ENCODE data around the gene SYNRG.

Gene SYNRG

DNA sequence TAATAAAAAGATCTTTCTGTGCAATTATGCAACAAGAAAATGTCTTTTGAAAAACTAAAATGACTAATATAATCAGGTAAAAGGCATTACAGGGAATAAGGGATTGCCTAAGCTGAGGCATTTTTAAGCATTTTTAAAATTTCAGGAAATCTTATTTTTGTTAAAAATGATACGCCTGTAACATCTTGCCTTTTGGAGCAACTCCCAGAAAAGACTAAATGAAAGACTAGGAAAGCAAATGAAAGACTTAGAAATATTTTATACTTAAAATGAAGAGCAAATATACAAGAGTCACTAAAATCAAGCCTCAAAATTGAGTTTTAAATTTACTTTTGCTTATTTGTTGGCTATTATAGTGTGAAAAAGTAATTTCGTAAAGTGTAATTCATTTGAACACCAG lies 63.7 kb downstream of the SYNRG start:
- no peaks in the 10 kb centered on the region for H3K27me3 Mint-ChIP-seq
- H3K9me3 Mint-ChIP-seq: no peaks in the 10 kb centered on the region
- peaks cover 11% of the 10 kb centered on the region for H3K4me1 Mint-ChIP-seq

DNA sequence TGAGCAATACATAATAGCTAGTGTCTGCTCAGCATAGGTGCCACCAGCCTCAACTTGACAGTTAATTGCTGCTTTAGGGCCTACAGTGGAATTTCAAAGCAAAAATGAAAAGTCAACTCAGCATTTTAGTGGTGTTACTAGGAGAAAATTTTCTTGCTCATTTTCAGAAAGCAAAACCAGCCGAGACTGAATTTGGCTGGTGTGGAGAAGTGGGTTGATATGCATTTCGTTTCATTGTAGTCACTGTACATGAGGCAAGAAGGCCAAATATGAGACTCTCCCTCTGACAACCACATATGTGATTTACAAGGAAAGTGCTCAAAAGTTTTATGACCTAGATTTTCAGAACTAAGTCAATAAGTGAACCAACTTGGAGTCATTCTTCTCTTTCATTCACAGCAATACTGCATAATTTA lies 65.6 kb downstream of the SYNRG start:
- no peak for ATAC-seq (ENCODE audit: low read depth)
- no peak overlapping the region for H3K4me3 Mint-ChIP-seq
- H3K27me3 Mint-ChIP-seq: no peaks in the 10 kb centered on the region
- no peak overlapping the region for H3K27ac Mint-ChIP-seq
- DNase-seq (ENCODE audit: low spot score in 2 of 2): no peak
- H3K4me1 Mint-ChIP-seq: peaks cover 5% of the 10 kb centered on the region
- peaks cover 16% of the 10 kb centered on the region for H3K36me3 Mint-ChIP-seq
- H3K9me3 Mint-ChIP-seq: no peaks in the 10 kb centered on the region

More for the DNA sequence above, 63.7 kb downstream of the SYNRG start:
- H3K27ac Mint-ChIP-seq: no peak overlapping the region
- no peak for DNase-seq (ENCODE audit: low spot score in 2 of 2)
- no peak overlapping the region for H3K4me3 Mint-ChIP-seq
- H3K36me3 Mint-ChIP-seq: peaks cover 15% of the 10 kb centered on the region
- ATAC-seq (ENCODE audit: low read depth): no peak

DNA sequence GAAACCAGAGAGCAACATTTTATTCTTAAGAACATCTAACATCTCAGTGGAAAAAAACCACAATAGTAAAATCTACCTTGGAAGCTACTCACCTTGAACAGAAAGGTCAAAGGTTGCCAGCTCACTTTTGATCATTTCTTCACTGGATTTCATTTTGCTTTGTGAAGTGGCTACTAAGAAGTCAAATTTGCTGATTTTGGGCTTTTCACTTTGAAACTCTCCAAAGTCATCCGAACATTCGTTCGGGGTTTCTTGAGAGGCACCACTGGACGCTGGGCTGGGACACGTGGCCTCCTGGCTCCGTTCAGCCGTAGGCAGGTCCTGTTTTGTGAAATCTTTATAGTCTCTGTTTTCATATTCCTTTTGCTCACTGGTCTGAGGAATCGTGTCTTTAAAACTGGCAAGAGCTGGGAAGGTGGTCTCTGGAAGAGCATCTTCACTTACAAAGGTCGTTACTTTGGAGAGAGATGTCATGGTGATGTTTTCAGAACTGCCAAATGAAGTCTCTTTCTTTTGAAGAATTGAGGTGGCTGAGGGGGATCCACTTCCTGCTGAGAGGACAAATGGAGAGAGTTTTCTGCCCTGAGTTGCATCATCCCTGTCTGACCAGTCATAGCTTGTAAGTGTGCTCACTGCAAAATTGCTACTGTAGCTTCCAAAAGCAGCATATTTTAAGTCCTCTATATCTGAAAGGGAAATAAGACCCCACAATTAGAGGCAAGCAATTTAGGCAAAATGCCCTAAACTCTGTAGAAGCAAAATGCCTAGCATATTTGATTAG lies 67.1 kb downstream of the SYNRG start:
- Mint-ChIP-seq H3K4me3 (no peak overlapping the region), H3K27ac (no peak overlapping the region), H3K4me1 (peaks cover 5% of the 10 kb centered on the region), H3K9me3 (no peaks in the 10 kb centered on the region), H3K36me3 (peaks cover 22% of the 10 kb centered on the region), H3K27me3 (no peaks in the 10 kb centered on the region)
- ATAC-seq (ENCODE audit: low read depth) (no peak), DNase-seq (ENCODE audit: low spot score in 2 of 2) (no peak)

GRCh38 chr17:37538981-37539659 lies 70.1 kb downstream of the SYNRG start:
- Mint-ChIP-seq H3K27ac (no peak overlapping the region), H3K36me3 (peaks cover 31% of the 10 kb centered on the region), H3K9me3 (no peaks in the 10 kb centered on the region), H3K4me3 (no peak overlapping the region), H3K4me1 (peaks cover 2% of the 10 kb centered on the region), H3K27me3 (no peaks in the 10 kb centered on the region)
- no peak for ATAC-seq (ENCODE audit: low read depth)
- no peak for DNase-seq (ENCODE audit: low spot score in 2 of 2)

DNA sequence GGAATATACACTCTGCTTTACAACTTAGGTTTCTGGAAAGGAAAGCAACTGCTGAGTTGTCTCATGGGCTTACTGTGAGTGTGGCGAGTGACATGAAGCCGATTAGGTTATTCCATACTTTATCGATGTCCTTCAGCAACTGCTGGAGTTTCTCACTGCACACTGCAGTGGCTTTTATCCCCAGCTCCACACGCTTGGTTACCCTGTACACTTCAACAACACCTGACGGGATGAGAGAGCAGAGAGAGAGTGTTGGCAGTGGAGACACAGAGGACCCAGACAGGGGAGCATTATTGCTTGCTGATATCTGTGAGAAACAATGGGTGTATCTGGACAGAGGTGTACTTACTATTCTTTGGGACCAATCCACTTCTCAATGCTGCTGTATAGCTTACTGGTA lies 73.3 kb downstream of the SYNRG start:
- H3K27ac Mint-ChIP-seq: no peak overlapping the region
- no peaks in the 10 kb centered on the region for H3K27me3 Mint-ChIP-seq
- DNase-seq (ENCODE audit: low spot score in 2 of 2) (no peak), ATAC-seq (ENCODE audit: low read depth) (no peak)
- no peaks in the 10 kb centered on the region for H3K9me3 Mint-ChIP-seq
- H3K4me3 Mint-ChIP-seq: no peak overlapping the region
- peaks cover 32% of the 10 kb centered on the region for H3K36me3 Mint-ChIP-seq
- peaks cover 2% of the 10 kb centered on the region for H3K4me1 Mint-ChIP-seq

- Mint-ChIP-seq H3K4me1 (peaks cover 2% of the 10 kb centered on the region), H3K4me3 (no peak overlapping the region), H3K27ac (no peak overlapping the region), H3K27me3 (no peaks in the 10 kb centered on the region), H3K9me3 (no peaks in the 10 kb centered on the region), H3K36me3 (peaks cover 35% of the 10 kb centered on the region)
- DNase-seq (ENCODE audit: low spot score in 2 of 2) (no peak), ATAC-seq (ENCODE audit: low read depth) (no peak)
Observed at GRCh38 chr17:37532756-37533155, 76.5 kb downstream of the SYNRG start.

- ATAC-seq (ENCODE audit: low read depth): no peak
- Mint-ChIP-seq H3K4me1 (no peaks in the 10 kb centered on the region), H3K27ac (peak overlapping the region; percentile 69), H3K9me3 (no peaks in the 10 kb centered on the region), H3K27me3 (no peaks in the 10 kb centered on the region), H3K4me3 (no peak overlapping the region), H3K36me3 (peaks cover 27% of the 10 kb centered on the region)
- no peak for DNase-seq (ENCODE audit: low spot score in 2 of 2)
Observed at GRCh38 chr17:37530420-37530819, 78.8 kb downstream of the SYNRG start.

DNA sequence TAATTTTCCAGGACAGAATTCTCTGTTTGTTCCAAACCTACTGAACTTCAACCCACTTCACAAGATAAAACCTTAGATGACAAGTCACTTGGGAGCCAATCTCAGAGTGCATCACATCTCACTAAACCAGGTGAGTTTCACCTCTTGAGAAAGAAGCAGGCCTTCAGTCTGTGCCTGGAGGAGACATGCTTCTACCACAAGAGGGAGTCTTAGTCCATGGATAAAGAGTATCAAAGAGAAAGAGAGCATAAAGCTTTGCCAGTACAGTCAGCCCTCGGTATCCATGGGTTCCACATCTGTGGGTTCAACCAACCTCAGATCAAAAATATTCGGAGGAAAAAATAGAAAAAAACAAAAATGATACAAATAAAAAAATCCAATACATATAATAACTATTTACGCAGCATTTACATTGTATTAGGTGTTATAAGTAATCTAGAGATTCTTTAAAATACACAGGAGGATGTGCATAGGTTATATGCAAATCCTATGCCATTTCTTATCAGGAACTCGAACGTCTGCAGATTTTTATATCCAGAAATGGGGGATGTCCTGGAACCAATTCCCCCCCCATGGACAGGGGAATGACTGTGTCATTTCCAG lies 81.9 kb downstream of the SYNRG start:
- Mint-ChIP-seq H3K4me1 (no peaks in the 10 kb centered on the region), H3K27ac (no peak overlapping the region), H3K9me3 (no peaks in the 10 kb centered on the region), H3K36me3 (peaks cover 32% of the 10 kb centered on the region), H3K4me3 (no peak overlapping the region), H3K27me3 (no peaks in the 10 kb centered on the region)
- peak in 1 of 2 donors; percentile 11 for DNase-seq (ENCODE audit: low spot score in 2 of 2)
- peak; percentile 74 for ATAC-seq (ENCODE audit: low read depth)

GRCh38 chr17:37523715-37524219 lies 85.5 kb downstream of the SYNRG start:
- no peaks in the 10 kb centered on the region for H3K9me3 Mint-ChIP-seq
- H3K27ac Mint-ChIP-seq: peak overlapping the region; percentile 67
- no peak overlapping the region for H3K4me3 Mint-ChIP-seq
- no peak for ATAC-seq (ENCODE audit: low read depth)
- no peaks in the 10 kb centered on the region for H3K4me1 Mint-ChIP-seq
- H3K27me3 Mint-ChIP-seq: no peaks in the 10 kb centered on the region
- DNase-seq (ENCODE audit: low spot score in 2 of 2): no peak
- H3K36me3 Mint-ChIP-seq: peaks cover 28% of the 10 kb centered on the region

- DNase-seq (ENCODE audit: low spot score in 2 of 2): no peak
- Mint-ChIP-seq H3K36me3 (peaks cover 30% of the 10 kb centered on the region), H3K9me3 (no peaks in the 10 kb centered on the region), H3K27ac (peak overlapping the region; percentile 64), H3K4me3 (no peak overlapping the region), H3K4me1 (no peaks in the 10 kb centered on the region), H3K27me3 (no peaks in the 10 kb centered on the region)
- no peak for ATAC-seq (ENCODE audit: low read depth)
Observed at GRCh38 chr17:37521821-37522220, 87.4 kb downstream of the SYNRG start.

DNA sequence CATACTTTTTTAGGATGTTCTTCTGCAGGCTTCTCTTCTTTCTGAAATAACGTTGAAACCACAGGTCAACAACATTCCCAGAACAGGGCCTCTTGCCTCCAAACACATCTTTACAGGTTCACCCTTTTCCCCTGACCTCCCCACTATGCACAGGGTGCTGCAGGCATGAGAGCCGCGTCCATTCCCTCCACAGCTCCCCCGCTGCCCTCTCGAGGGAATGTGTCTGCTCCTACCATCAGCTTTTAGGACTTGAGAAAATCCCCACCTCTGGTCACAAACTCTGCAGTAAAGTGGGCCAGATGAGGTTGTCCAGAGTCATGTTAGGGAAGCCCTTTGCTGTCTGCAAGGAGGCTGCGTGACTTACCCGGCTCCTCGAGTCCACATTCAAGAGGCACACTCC lies 89.0 kb downstream of the SYNRG start:
- DNase-seq (ENCODE audit: low spot score in 2 of 2): no peak
- H3K4me3 Mint-ChIP-seq: no peak overlapping the region
- no peak for ATAC-seq (ENCODE audit: low read depth)
- no peak overlapping the region for H3K27ac Mint-ChIP-seq
- no peaks in the 10 kb centered on the region for H3K4me1 Mint-ChIP-seq
- H3K27me3 Mint-ChIP-seq: no peaks in the 10 kb centered on the region
- peaks cover 28% of the 10 kb centered on the region for H3K36me3 Mint-ChIP-seq
- no peaks in the 10 kb centered on the region for H3K9me3 Mint-ChIP-seq

GRCh38 chr17:37519251-37519985 lies 89.8 kb downstream of the SYNRG start:
- no peak for DNase-seq (ENCODE audit: low spot score in 2 of 2)
- no peak overlapping the region for H3K27ac Mint-ChIP-seq
- no peaks in the 10 kb centered on the region for H3K9me3 Mint-ChIP-seq

DNA sequence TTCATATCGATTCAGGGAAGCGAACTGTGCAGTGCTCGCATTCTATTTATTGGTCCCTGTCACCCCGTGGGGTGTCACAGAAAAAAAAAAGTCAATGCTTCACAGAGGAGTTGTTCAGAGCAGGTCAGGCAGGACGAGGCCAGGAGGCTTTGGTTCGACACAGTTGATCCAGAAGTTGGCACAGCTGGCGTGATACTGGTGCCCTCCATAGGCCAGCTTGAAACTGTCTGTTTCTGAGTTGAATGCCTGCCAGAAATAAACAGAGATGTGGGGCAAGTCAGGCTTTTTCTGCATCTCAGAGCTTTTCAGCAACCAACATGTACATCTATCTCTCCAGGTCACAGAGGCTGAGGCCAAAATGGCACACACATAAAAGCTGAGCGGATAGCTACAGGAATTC lies 90.4 kb downstream of the SYNRG start:
- no peak overlapping the region for H3K27ac Mint-ChIP-seq
- no peaks in the 10 kb centered on the region for H3K4me1 Mint-ChIP-seq
- H3K4me3 Mint-ChIP-seq: no peak overlapping the region
- DNase-seq (ENCODE audit: low spot score in 2 of 2): no peak
- H3K9me3 Mint-ChIP-seq: no peaks in the 10 kb centered on the region
- peaks cover 22% of the 10 kb centered on the region for H3K36me3 Mint-ChIP-seq
- no peaks in the 10 kb centered on the region for H3K27me3 Mint-ChIP-seq
- no peak for ATAC-seq (ENCODE audit: low read depth)

More at GRCh38 chr17:37519251-37519985, 89.8 kb downstream of the SYNRG start:
- no peak for ATAC-seq (ENCODE audit: low read depth)
- Mint-ChIP-seq H3K4me1 (no peaks in the 10 kb centered on the region), H3K4me3 (no peak overlapping the region), H3K36me3 (peaks cover 25% of the 10 kb centered on the region), H3K27me3 (no peaks in the 10 kb centered on the region)

GRCh38 chr17:37517881-37518280 lies 91.3 kb downstream of the SYNRG start:
- DNase-seq (ENCODE audit: low spot score in 2 of 2) (no peak), ATAC-seq (ENCODE audit: low read depth) (no peak)
- Mint-ChIP-seq H3K4me1 (no peaks in the 10 kb centered on the region), H3K27me3 (no peaks in the 10 kb centered on the region), H3K27ac (no peak overlapping the region), H3K36me3 (peaks cover 21% of the 10 kb centered on the region), H3K4me3 (no peak overlapping the region), H3K9me3 (no peaks in the 10 kb centered on the region)
